ENCODE measurements around the gene SLC22A4. TPM values are rescaled to one million over a fixed set of nuclear protein-coding genes. Genes with fewer than 3 reads are reported as not detected.

Gene SLC22A4
- polyA plus RNA-seq, 1 experiment, result 19.3 TPM

- no peaks in the 10 kb centered on the region for H3K27me3 ChIP-seq (ENCODE audit: control insufficient read depth, insufficient read depth, low read length)
- no peak for DNase-seq (ENCODE audit: low read depth)
- H3K4me3 ChIP-seq (ENCODE audit: low read depth, low read length), result no peak overlapping the region
- TF ChIP-seq CTCF (IDR thresholded peaks at IDR 0.05; ENCODE audit: insufficient read depth, low read depth, low read length), result no peak
- CTCF ChIA-PET, result interaction anchor here (1.5 to 5.7 kb wide), 3 partner anchors 27 to 198 kb away, joined by 5 to 42 read pairs (median 8); partner anchors contain the start of gene SLC22A4
- H3K36me3 ChIP-seq (ENCODE audit: control insufficient read depth, insufficient read depth, low read length), result peaks cover 5% of the 10 kb centered on the region
- POLR2A ChIA-PET, result interaction anchor here (0.6 kb wide), 1 partner anchor 104 kb away, joined by 4 read pairs; no protein-coding TSS in a partner anchor
These were observed 29.5 kb upstream of the SLC22A4 start for GRCh38 chr5:132264546-132265335.

DNA sequence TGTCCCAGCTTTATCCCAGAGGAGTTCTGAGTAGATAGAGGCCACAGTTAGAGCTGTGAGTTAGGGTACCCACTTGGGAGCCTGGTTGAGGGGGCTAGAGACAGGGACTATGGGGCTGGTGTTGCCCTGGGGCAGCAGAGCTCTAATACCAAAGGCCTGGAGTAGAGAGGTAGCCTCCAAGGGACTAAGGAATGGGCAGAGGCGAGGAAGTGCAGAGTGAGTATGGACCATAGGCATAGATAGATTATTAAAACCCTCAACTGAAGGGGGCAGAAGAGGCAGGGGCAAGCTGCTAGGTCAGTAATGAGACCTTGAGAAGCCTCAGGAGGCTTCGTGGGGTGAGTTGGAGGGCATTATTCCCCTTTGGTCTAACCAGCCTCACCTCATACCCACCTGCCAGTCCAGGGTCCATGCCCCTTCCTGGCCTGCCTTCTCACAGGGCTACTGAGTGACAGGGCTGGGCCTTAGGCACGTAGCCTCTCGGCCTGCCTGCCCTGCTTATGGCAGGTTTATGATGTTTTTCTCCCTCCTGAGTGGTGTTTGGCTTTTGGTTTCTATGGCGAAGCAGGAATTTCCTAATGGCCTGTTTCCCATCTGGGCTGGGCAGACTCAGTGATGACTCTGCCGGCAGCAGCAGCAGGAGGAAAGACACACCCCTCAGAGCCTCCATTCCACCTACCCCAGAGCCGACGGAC, 28.7 kb upstream of the SLC22A4 start:
- H3K27me3 ChIP-seq (ENCODE audit: control insufficient read depth, insufficient read depth, low read length), result no peaks in the 10 kb centered on the region
- peak; percentile 98 for DNase-seq (ENCODE audit: low read depth)
- H3K36me3 ChIP-seq (ENCODE audit: control insufficient read depth, insufficient read depth, low read length), result peaks cover 7% of the 10 kb centered on the region
- no peak overlapping the region for H3K4me3 ChIP-seq (ENCODE audit: low read depth, low read length)
- ChIA-PET POLR2A (no interaction called here), CTCF (interaction anchor here (2.1 to 5.7 kb wide), 2 partner anchors 28 to 29 kb away, joined by 8 to 42 read pairs; partner anchors contain the start of gene SLC22A4)
- TF ChIP-seq CTCF (IDR thresholded peaks at IDR 0.05; ENCODE audit: insufficient read depth, low read depth, low read length), result peak; percentile 28; the same call in 1 of the 2 replicates

- Histone ChIP-seq H3K36me3 (ENCODE audit: control insufficient read depth, insufficient read depth, low read length) (peaks cover 13% of the 10 kb centered on the region), H3K4me3 (ENCODE audit: low read depth, low read length) (no peak overlapping the region), H3K27me3 (ENCODE audit: control insufficient read depth, insufficient read depth, low read length) (no peaks in the 10 kb centered on the region)
- POLR2A ChIA-PET, result no interaction called here
- CTCF ChIA-PET, result interaction anchor here (5.7 kb wide), 1 partner anchor 28 kb away, joined by 42 read pairs; no protein-coding TSS in a partner anchor
- no peak for DNase-seq (ENCODE audit: low read depth)
- TF ChIP-seq CTCF (IDR thresholded peaks at IDR 0.05; ENCODE audit: insufficient read depth, low read depth, low read length), result no peak
These were observed 28.0 kb upstream of the SLC22A4 start for GRCh38 chr5:132266031-132266835.

DNA sequence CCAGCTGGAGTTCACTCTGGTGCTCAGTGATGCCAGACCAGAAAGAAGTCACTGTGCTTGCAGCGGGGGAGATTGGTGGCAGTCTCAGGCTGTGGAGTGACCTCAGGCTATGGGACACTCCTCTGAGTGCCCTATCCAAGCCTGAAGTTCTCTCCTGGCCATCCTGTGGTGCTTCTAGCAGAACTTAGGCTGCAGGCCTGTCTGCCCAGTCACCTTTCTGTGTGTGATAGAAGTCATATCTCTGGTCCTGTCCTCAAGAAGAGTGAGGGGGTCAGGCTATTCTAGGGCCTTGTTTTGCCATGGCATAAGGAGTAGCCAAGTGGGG, 27.4 kb upstream of the SLC22A4 start:
- peaks cover 15% of the 10 kb centered on the region for H3K36me3 ChIP-seq (ENCODE audit: control insufficient read depth, insufficient read depth, low read length)
- ChIA-PET POLR2A (no interaction called here), CTCF (interaction anchor here (5.7 kb wide), 1 partner anchor 29 kb away, joined by 42 read pairs; no protein-coding TSS in a partner anchor)
- no peak for DNase-seq (ENCODE audit: low read depth)
- no peak overlapping the region for H3K4me3 ChIP-seq (ENCODE audit: low read depth, low read length)
- H3K27me3 ChIP-seq (ENCODE audit: control insufficient read depth, insufficient read depth, low read length), result no peaks in the 10 kb centered on the region
- no peak for TF ChIP-seq CTCF (IDR thresholded peaks at IDR 0.05; ENCODE audit: insufficient read depth, low read depth, low read length)
